HG02885 (cell line): ENCODE results near the gene SNRNP27.

ENCODE experiments used
- ATAC-seq: cut with Tn5 transposase; IDR thresholded peaks from one replicate; pipeline ENCODE4 v1.9.1; 2021; ENCODE audit warnings: mild to moderate bottlenecking; ENCODE audit not compliant: unreplicated experiment, poor library complexity

SNRNP27 gene

DNA sequence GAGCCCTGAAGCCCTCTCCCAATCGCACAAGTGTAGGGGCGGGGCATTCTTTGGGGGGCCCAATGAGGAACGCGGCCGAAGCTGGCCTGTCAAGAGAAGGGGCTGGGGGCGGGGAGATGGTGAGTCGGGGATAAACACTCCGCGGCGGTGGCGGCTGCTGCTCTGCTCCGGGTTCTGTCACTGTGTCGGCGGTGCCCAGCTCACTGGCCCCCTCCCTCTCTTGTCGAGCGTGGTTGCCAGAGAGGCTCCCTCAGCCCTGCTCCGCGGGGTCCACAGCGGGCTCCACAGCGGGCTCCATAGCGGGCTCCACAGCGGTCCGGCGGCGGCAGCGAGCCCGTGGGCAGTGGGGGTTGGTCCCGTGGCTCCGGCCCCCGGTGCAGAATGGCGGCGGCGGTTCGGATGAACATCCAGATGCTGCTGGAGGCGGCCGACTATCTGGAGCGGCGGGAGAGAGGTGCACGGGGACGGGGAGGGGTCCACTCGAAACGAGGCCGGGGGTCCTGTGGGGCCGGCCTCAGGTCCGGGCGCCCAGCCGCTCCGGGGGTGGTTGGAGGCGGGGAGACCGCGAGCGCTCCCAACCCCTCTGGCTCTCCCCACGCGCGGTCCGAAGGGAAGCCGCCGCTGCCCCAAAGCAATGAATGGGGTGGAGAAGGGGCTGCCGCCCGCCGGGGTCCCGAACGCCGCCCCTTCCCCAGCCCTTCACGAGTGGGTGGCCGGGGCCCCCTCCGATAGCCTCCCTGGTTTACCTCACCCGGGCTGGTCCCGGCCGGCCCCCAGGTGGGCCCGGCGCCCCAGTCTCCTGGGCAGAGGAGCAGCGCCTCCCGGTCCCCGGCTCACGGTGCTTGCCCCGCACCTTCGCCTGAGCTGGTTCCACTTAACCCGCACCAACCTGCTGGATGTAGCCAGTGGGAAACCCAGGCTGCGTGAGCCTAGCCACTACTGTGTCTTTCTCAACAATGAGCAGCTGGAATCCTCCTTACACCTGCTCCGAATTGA is 21.5 kb downstream of the SNRNP27 start, which contains the start of gene MXD1:
MXD1 (plus strand) TSS at position 160 of the 996 bp plus-strand sequence; CDS start at position 382, 222 bp downstream.
- no peak for ATAC-seq

- no peak for ATAC-seq
Observed at GRCh38 chr2:69916106-69916505, 22.4 kb downstream of the SNRNP27 start.

- ATAC-seq = no peak
Observed at GRCh38 chr2:69917852-69918251, 24.1 kb downstream of the SNRNP27 start.

GRCh38 chr2:69918401-69918800 is 24.6 kb downstream of the SNRNP27 start:
- ATAC-seq = no peak

DNA sequence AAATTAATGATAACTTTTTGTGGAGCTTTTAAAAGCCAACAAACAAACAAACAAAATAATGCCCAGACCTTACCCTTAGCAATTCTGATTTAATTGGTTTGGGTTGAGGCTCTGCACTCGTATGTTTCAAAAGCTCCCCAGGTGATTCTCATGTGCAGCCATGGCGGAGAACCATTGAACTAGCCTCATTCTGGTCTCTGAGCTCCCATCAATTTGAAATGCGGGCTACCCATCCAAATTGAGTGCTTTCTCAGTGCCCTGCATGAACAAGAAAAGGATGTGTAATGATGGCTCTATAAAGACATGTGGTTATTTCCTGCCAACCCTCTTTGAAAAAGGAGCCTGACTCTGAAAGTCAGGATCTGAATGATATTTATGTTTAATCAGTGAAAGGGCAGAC is 29.4 kb downstream of the SNRNP27 start:
- ATAC-seq = no peak

DNA sequence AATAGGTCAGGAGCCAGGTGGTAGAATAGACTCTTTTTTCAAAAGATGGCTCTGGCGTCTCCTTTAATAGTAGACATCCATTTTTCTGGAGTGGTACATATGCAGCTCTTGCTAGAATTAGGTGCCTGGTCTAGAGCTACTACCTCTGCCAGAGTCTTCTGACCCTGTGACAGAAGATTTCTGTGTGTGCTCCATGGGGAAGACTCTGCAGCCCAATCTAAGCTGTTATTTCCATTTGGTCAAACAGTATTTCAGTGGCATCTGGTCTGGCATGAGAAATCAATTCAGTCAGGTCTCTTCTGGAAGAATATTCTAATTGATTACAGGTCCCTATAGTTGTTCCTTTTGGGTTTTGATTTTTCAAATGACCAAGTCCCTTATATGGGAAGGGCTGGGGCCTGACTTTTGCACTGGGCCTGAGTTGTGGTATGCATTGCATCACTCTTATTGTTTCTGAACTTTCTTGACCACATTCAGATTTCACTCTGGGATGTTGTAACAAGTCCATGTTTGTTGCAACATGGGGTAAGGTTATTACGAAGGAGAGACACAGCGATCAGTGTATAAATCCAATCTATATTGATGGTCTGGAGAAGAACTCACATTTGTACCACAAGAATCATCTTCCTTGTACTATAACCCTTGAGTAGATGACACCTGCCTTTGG is 33.2 kb downstream of the SNRNP27 start:
- no peak for ATAC-seq

- ATAC-seq = no peak
Observed at GRCh38 chr2:69931832-69932595, 38.3 kb downstream of the SNRNP27 start.

DNA sequence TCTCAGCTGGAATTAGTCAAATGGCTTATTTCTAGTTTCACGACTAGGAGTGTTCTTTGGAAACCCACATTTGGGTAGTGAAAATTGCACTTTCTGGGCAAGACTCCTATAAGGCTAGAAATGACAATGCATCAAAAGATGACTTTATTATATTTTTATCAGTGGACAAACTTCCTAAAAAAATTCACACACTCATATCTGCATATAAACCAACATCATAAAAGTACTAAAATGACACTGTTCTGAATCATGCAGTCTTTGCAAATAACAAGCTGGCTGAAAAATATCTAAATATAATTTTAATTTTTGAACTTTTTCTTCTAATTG is 38.8 kb downstream of the SNRNP27 start:
- ATAC-seq = no peak

- ATAC-seq = no peak
Observed at GRCh38 chr2:69933254-69933828, 39.6 kb downstream of the SNRNP27 start.

DNA sequence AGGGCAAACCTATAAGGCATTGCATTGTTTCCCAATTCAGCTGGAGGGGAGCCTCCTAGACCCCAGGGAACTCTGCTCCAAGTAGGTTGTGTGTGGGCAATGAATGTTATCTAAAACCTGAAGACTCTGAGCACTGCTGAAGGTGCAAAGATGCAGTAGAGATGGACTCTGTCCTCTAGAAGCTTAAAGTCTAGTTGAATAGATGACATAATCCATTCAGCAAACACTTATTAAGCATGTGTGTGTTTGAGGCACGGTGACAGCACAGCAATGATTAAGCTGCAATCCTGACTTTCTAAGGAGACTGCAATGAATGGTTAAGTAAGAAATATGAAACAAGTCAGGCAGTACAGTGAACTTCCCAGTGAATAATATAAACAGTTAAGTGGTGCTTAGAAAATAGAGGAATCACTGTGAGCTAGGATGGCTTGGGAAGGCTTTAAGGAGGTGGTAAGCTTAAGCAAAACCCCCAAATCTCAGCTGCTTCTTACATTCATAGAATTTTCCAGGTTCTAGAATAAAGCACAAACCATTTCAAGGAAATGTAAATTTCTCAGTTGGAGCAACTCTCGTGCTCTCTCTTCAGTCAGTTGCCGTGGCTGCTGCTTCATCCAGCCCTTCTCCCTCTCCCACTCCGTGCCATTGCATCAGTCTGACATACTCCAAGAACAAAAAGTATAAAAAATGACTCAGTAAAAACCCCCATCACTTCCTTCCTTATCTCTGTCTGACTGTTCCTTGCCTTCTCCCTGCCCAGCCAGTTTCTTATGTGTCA is 40.3 kb downstream of the SNRNP27 start:
- no peak for ATAC-seq

GRCh38 chr2:69934614-69934908 is 40.8 kb downstream of the SNRNP27 start:
- no peak for ATAC-seq

DNA sequence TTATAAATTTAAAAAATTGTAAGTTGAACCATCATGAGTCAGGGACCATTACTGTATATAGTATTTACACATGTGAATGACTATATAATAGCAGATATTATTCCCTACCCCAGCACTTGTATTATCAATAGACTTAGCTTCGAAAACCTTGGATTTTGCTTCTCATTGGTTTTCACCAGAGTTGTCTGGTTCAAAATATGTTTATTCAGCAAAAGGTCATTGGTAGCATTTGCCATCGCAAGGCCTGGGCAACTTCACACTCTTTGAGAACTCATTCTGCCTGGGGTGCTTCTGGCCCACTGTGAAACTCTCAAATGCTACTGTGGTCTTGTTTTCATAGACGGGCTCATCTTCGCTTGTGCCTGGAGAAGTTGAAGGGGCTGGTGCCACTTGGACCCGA is 41.3 kb downstream of the SNRNP27 start:
- no peak for ATAC-seq

- ATAC-seq = no peak
Observed at GRCh38 chr2:69936906-69937305, 43.1 kb downstream of the SNRNP27 start.

DNA sequence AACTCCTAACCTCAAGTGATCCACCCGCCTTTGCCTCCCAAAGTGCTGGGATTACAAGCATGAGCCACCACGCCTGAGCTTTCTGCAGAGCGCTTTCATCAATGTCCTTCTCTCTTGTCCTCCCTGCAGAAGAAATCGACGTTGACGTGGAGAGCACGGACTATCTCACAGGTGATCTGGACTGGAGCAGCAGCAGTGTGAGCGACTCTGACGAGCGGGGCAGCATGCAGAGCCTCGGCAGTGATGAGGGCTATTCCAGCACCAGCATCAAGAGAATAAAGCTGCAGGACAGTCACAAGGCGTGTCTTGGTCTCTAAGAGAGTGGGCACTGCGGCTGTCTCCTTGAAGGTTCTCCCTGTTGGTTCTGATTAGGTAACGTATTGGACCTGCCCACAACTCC is 44.2 kb downstream of the SNRNP27 start:
- ATAC-seq = no peak

- ATAC-seq = no peak
Observed at GRCh38 chr2:69939722-69940121, 46.0 kb downstream of the SNRNP27 start.

DNA sequence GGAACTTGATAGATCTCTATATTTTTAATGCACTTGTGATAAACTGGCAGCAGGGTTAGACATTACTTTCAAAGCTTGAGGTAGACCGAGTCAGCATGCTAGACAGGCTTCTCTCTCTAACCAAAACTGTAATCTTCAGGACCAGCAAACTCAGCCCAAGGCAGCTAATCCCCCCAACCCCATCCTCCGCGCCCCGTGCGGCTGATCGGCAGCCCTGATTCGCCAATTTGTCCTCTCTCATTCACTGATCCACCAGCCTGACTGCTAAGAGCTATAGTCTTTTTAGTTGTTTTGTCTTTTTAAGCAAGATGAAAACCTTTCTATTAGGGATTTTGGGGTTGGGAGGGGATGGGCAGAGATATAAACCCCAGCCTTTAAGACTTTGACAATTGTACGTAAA is 46.9 kb downstream of the SNRNP27 start:
- no peak for ATAC-seq

- ATAC-seq = no peak
Observed at GRCh38 chr2:69943000-69943842, 49.5 kb downstream of the SNRNP27 start.

- no peak for ATAC-seq
Observed at GRCh38 chr2:69943843-69944525, 50.2 kb downstream of the SNRNP27 start.
